ENCODE measurements around the gene HORMAD1. TPM values are rescaled to one million over a fixed set of nuclear protein-coding genes. Genes with fewer than 3 reads are reported as not detected.

The HORMAD1 gene
- total RNA-seq, 1 donor = 0.36 TPM

Small RNA genes within 50 kb of the gene (small RNA-seq; reads per million reads assigned to genes)
- gene RNU6-1042P = not detected

Other genes starting within 250 kb of the HORMAD1 start
- 10.1 and 14.7 TPM in 2 replicates for gene TARS2, start 233.5 kb downstream of the HORMAD1 start, total RNA-seq
- 20.9 and 30.0 TPM in 2 replicates for gene ECM1, start 212.8 kb downstream of the HORMAD1 start, total RNA-seq
- 0.36 TPM in 1 of 2 replicates, not detected in the other for gene FALEC, start 205.1 kb downstream of the HORMAD1 start, total RNA-seq
- 3.2 and 5.4 TPM in 2 replicates for gene ADAMTSL4, start 171.5 kb downstream of the HORMAD1 start, total RNA-seq
- gene MCL1, start 141.3 kb downstream of the HORMAD1 start, total RNA-seq = 168 and 176 TPM in 2 replicates
- 63.1 and 66.6 TPM in 2 replicates for gene ENSA, start 91.3 kb downstream of the HORMAD1 start, total RNA-seq
- gene GOLPH3L, start 23.7 kb downstream of the HORMAD1 start, total RNA-seq = 17.0 and 18.0 TPM in 2 replicates
- 10.9 and 16.3 TPM in 2 replicates for gene CTSS, start 44.9 kb upstream of the HORMAD1 start, total RNA-seq
- gene CTSK, start 87.4 kb upstream of the HORMAD1 start, total RNA-seq = 617 and 761 TPM in 2 replicates
- gene ARNT, start 155.7 kb upstream of the HORMAD1 start, total RNA-seq = 61.9 and 63.3 TPM in 2 replicates
- gene CTXND2, start 166.2 kb upstream of the HORMAD1 start, total RNA-seq = not detected in 2 replicates
- 38.0 and 42.3 TPM in 2 replicates for gene SETDB1, start 205.5 kb upstream of the HORMAD1 start, total RNA-seq